ENCODE data around the gene KLF15.

DNA sequence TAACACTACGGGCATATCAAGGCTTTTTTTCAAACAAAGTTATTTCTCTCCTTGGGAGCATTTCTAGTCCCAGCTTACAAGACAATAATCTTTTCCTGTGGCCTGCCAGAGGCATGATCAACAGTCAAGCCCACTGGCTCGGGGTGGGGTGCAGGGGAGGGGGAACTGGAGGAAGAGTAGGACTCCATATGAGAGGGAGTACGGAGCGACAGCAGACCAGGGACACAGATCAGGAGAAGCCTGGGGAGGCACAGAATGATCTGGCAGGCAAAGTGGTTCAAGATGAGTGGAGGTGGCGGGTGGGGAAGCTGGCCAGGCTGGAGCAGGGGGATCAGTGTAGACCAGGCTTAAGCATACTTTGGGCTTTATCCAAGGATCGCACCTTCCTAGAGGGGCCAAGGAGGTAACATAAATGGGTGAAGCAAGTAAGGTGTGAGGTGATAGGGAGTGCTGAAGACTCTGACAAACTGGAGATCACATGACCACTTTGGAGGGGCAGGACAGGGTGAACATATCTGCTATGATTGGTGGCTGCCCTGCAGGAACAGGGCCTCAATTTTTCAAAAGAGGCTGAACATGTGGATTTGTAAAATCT is 37.4 kb downstream of the KLF15 start:
- TF ChIP-seq, protein P1, sequence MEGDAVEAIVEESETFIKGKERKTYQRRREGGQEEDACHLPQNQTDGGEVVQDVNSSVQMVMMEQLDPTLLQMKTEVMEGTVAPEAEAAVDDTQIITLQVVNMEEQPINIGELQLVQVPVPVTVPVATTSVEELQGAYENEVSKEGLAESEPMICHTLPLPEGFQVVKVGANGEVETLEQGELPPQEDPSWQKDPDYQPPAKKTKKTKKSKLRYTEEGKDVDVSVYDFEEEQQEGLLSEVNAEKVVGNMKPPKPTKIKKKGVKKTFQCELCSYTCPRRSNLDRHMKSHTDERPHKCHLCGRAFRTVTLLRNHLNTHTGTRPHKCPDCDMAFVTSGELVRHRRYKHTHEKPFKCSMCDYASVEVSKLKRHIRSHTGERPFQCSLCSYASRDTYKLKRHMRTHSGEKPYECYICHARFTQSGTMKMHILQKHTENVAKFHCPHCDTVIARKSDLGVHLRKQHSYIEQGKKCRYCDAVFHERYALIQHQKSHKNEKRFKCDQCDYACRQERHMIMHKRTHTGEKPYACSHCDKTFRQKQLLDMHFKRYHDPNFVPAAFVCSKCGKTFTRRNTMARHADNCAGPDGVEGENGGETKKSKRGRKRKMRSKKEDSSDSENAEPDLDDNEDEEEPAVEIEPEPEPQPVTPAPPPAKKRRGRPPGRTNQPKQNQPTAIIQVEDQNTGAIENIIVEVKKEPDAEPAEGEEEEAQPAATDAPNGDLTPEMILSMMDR (IDR thresholded peaks at IDR 0.05) = no peak
- TF ChIP-seq EZH2 (IDR thresholded peaks at IDR 0.05; ENCODE audit: borderline replicate concordance, insufficient read depth, low read depth, low read length, poor library complexity, severe bottlenecking) = no peak

Data from B cell (primary cell).